Neuronal stem cell (in vitro differentiated cells): ENCODE measurements around the gene ZNF175.

Experiments used
- DNase-seq: peaks from one replicate; pipeline ENCODE4 v3.0.0-alpha.2; 2013; ENCODE audit warnings: low spot score
- H2AFZ ChIP-seq: one replicate; pipeline ENCODE4 v1.6.1; 2013; ENCODE audit warnings: mild to moderate bottlenecking, low read length, inconsistent platforms
- H2AK5ac ChIP-seq: 2 replicates; pipeline ENCODE4 v1.6.1; 2013; ENCODE audit warnings: low read depth, mild to moderate bottlenecking, inconsistent platforms, low read length, moderate library complexity, mixed read lengths
- H2BK120ac ChIP-seq: 2 replicates; pipeline ENCODE4 v1.6.1; 2013; ENCODE audit warnings: low read depth, mild to moderate bottlenecking, inconsistent platforms, low read length, moderate library complexity, mixed read lengths
- H2BK12ac ChIP-seq: one replicate; pipeline ENCODE4 v1.6.1; 2013; ENCODE audit warnings: low read length, inconsistent platforms
- H2BK15ac ChIP-seq: 2 replicates; pipeline ENCODE4 v1.6.1; 2013; ENCODE audit warnings: mild to moderate bottlenecking, low read length, inconsistent platforms, mixed read lengths
- H2BK5ac ChIP-seq: one replicate; pipeline ENCODE4 v1.6.1; 2013; ENCODE audit warnings: inconsistent platforms, mild to moderate bottlenecking, low read length, moderate library complexity
- H3K14ac ChIP-seq: one replicate; pipeline ENCODE4 v1.6.1; 2013; ENCODE audit warnings: low read length, inconsistent platforms
- H3K18ac ChIP-seq: 2 replicates; pipeline ENCODE4 v1.6.1; 2013; ENCODE audit warnings: low read length, inconsistent platforms
- H3K23ac ChIP-seq: 2 replicates; pipeline ENCODE4 v1.6.1; 2013; ENCODE audit warnings: low read depth, mild to moderate bottlenecking, mixed read lengths, low read length, inconsistent platforms; ENCODE audit not compliant: poor library complexity
- H3K27ac ChIP-seq: replicated peaks from 3 replicates; pipeline ENCODE4 v1.5.1; 2013; ENCODE audit warnings: low read length, inconsistent platforms
- H3K27me3 ChIP-seq, 3 experiments: 2 replicates each; pipeline ENCODE4 v1.6.1; 2013; ENCODE audit warnings: low read length in 3 of 3, mild to moderate bottlenecking in 2 of 3, inconsistent platforms in 1 of 3, low read depth in 1 of 3, mixed read lengths in 1 of 3, moderate library complexity in 1 of 3; ENCODE audit not compliant: control insufficient read depth in 3 of 3, insufficient read depth in 3 of 3
- H3K36me3 ChIP-seq, 2 donors: replicated peaks in 1 of 2; 2 replicates each; pipeline ENCODE4 v1.6.1; 2013; ENCODE audit warnings: low read length in 2 of 2; ENCODE audit not compliant: control insufficient read depth in 2 of 2, insufficient read depth in 2 of 2
- H3K4ac ChIP-seq: 2 replicates; pipeline ENCODE4 v1.6.1; 2013; ENCODE audit warnings: inconsistent platforms, mild to moderate bottlenecking, low read length, moderate library complexity
- H3K4me1 ChIP-seq, 2 donors: 1 replicate in 1 of 2; 2 replicates in 1 of 2; pipeline ENCODE4 v1.6.1; 2013; ENCODE audit warnings: low read length in 2 of 2, low read depth in 1 of 2; ENCODE audit not compliant: control insufficient read depth in 2 of 2, insufficient read depth in 1 of 2
- H3K4me2 ChIP-seq: one replicate; pipeline ENCODE4 v1.6.1; 2013; ENCODE audit warnings: mild to moderate bottlenecking, low read length, inconsistent platforms; ENCODE audit not compliant: insufficient read depth, poor library complexity, severe bottlenecking
- H3K4me3 ChIP-seq, 2 donors: 2 replicates each; pipeline ENCODE4 v1.5.1; 2013; ENCODE audit warnings: low read length in 2 of 2, mild to moderate bottlenecking in 2 of 2, inconsistent platforms in 1 of 2, moderate library complexity in 1 of 2
- H3K79me1 ChIP-seq: one replicate; pipeline ENCODE4 v1.6.1; 2013; ENCODE audit warnings: low read depth, mild to moderate bottlenecking, inconsistent platforms, low read length, moderate library complexity
- H3K9ac ChIP-seq: one replicate; pipeline ENCODE4 v1.6.1; 2013; ENCODE audit warnings: mild to moderate bottlenecking, low read depth, low read length, inconsistent platforms; ENCODE audit not compliant: poor library complexity
- H3K9me3 ChIP-seq, 2 donors: replicated peaks in 1 of 2; 2 replicates each; pipeline versions ENCODE3 to v1.6.1; 2013; ENCODE audit warnings: low read length in 2 of 2, mild to moderate bottlenecking in 2 of 2, inconsistent platforms in 1 of 2, low read depth in 1 of 2, mixed read lengths in 1 of 2, moderate library complexity in 1 of 2; ENCODE audit not compliant: control insufficient read depth in 2 of 2, insufficient read depth in 1 of 2
- H4K8ac ChIP-seq: one replicate; pipeline ENCODE4 v1.6.1; 2013; ENCODE audit warnings: low read depth, mild to moderate bottlenecking, inconsistent platforms, low read length, moderate library complexity
- H4K91ac ChIP-seq: one replicate; pipeline ENCODE4 v1.6.1; 2013; ENCODE audit warnings: low read length, low read depth, mild to moderate bottlenecking, inconsistent platforms; ENCODE audit not compliant: poor library complexity
- WGBS, 2 donors: extraction: QIAGEN DNeasy Blood & Tissue Kit; methylation state at CpG; one replicate each; pipeline ENCODE4 v1.1.7; 2013; ENCODE audit warnings: missing lambda C conversion rate in 2 of 2, mixed read lengths in 1 of 2; ENCODE audit not compliant: insufficient read length in 2 of 2, insufficient replicate concordance in 1 of 2; ENCODE audit errors: extremely low coverage in 2 of 2; 5-methylcytosine and 5-hydroxymethylcytosine counted together

The ZNF175 gene

DNA sequence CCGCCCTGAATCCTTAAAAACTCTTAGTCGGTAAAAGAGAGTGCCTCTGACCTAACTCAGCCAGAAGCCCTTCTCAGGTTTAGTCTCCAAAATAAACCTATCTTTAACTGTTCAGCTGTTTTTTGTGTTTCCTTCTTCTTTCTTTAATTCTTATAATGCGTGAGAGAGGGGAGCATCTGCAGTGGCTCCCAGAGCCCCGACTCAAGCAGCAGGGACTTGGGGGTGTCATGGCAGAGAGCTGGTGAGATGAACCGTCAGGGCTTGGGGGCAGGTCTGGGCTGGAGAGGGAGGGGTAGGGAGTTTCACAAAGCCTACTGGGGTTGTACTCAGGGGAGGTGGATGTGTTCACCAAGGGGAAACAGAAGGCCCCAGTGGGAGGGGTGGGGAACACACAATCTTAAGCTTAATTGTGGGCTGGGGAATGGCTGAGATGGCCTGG lies 22.9 kb upstream of the ZNF175 start:
- no peak overlapping the region for H3K4me2 ChIP-seq
- no peak for DNase-seq
- H3K36me3 ChIP-seq, result no peaks in the 10 kb centered on the region
- no peak overlapping the region for H4K91ac ChIP-seq
- H3K4me1 ChIP-seq, result no peaks in the 10 kb centered on the region
- H4K8ac ChIP-seq, result no peak overlapping the region
- H3K14ac ChIP-seq, result no peak overlapping the region
- no peak overlapping the region for H3K4ac ChIP-seq
- no peak overlapping the region for H3K9ac ChIP-seq
- peaks cover 0 to 15% of the 10 kb centered on the region in 2 donors for H3K9me3 ChIP-seq
- no peak overlapping the region for H2AFZ ChIP-seq
- H2BK5ac ChIP-seq, result no peak overlapping the region
- no peak overlapping the region for H2BK12ac ChIP-seq
- no peak overlapping the region for H3K18ac ChIP-seq
- H3K4me3 ChIP-seq, result no peak overlapping the region
- H2BK120ac ChIP-seq, result no peak overlapping the region
- no peak overlapping the region for H3K27ac ChIP-seq
- no CpG with 5 or more reads among the region's 5 CpGs for WGBS, 2 donors
- peaks cover 0 to 3% (median 0%) of the 10 kb centered on the region in 3 experiments for H3K27me3 ChIP-seq
- peaks cover 1% of the 10 kb centered on the region for H3K79me1 ChIP-seq
- H3K23ac ChIP-seq, result no peak overlapping the region
- no peak overlapping the region for H2BK15ac ChIP-seq
- H2AK5ac ChIP-seq, result no peak overlapping the region

GRCh38 chr19:51548891-51549305 lies 22.2 kb upstream of the ZNF175 start:
- Histone ChIP-seq H3K79me1 (peaks cover 1% of the 10 kb centered on the region), H4K91ac (no peak overlapping the region), H2BK12ac (no peak overlapping the region), H3K4me1 (no peaks in the 10 kb centered on the region), H3K36me3 (no peaks in the 10 kb centered on the region), H3K4me2 (no peak overlapping the region), H2BK120ac (no peak overlapping the region), H4K8ac (no peak overlapping the region), H3K9ac (no peak overlapping the region), H2BK15ac (no peak overlapping the region), H3K14ac (no peak overlapping the region), H3K4me3 (peak overlapping the region in 1 of 2 donors; percentile 22), H3K9me3 (peaks cover 0 to 14% of the 10 kb centered on the region in 2 donors), H3K18ac (no peak overlapping the region), H3K23ac (no peak overlapping the region), H2AK5ac (no peak overlapping the region), H2BK5ac (no peak overlapping the region), H2AFZ (no peak overlapping the region), H3K27me3 (peaks cover 0 to 3% (median 0%) of the 10 kb centered on the region in 3 experiments), H3K4ac (no peak overlapping the region), H3K27ac (no peak overlapping the region)
- DNase-seq, result no peak
- WGBS, 2 donors, result no CpG with 5 or more reads among the region's 4 CpGs

GRCh38 chr19:51549533-51550324 lies 21.4 kb upstream of the ZNF175 start:
- peaks cover 0 to 10% of the 10 kb centered on the region in 2 donors for H3K9me3 ChIP-seq
- no peak overlapping the region for H3K18ac ChIP-seq
- peaks cover 0 to 3% (median 0%) of the 10 kb centered on the region in 3 experiments for H3K27me3 ChIP-seq
- no peak for DNase-seq
- H2AK5ac ChIP-seq, result no peak overlapping the region
- H3K79me1 ChIP-seq, result peaks cover 1% of the 10 kb centered on the region
- no peak overlapping the region for H3K23ac ChIP-seq
- no peak overlapping the region for H3K14ac ChIP-seq
- H3K36me3 ChIP-seq, result no peaks in the 10 kb centered on the region
- H3K4me3 ChIP-seq, result no peak overlapping the region
- no peak overlapping the region for H3K9ac ChIP-seq
- H4K8ac ChIP-seq, result no peak overlapping the region
- H3K4ac ChIP-seq, result no peak overlapping the region
- no peak overlapping the region for H3K27ac ChIP-seq
- H2BK120ac ChIP-seq, result no peak overlapping the region
- no peak overlapping the region for H3K4me2 ChIP-seq
- no peak overlapping the region for H2AFZ ChIP-seq
- H2BK12ac ChIP-seq, result no peak overlapping the region
- WGBS, 2 donors, result no CpG with 5 or more reads among the region's 8 CpGs
- H2BK15ac ChIP-seq, result no peak overlapping the region
- no peak overlapping the region for H2BK5ac ChIP-seq
- H3K4me1 ChIP-seq, result no peaks in the 10 kb centered on the region
- H4K91ac ChIP-seq, result no peak overlapping the region

DNA sequence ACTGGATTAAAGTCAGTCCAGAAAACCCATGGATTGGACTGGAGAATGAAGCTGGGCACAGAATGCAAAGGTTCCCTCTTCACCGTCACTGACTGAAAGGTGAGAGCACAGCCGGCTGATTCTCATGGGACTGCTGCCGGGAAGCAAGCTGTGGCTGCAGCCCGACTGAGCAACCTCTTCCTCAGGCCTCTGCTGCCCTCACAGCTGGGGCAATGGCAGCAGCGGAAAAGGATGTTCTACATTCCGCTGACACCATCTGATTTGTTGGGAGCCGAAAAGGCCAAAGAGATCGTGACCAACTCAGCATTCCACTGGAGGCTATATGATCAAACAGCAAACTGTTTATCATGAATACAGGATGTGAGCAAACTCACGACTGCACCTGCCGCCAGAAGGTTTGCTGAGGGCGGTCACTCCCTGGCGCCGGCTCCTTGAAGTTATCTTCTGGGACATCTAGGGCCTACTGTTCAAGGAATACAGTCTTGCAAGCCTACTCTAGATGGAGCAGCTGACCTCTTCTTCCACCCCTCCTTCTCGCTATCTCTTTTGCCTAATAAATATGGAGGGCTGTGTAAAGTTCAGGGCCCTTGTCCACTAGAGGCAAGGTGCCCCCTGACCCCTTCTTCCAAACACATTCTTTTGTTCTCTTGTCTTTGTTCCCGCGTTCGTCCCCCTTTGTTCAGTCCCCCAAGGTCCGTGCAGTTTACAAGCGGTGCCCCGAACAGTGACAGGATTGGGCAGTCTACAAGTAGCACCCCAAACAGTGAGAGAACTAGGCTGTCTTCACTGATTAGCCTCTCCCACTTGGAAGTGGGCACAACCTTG lies 20.0 kb upstream of the ZNF175 start:
- WGBS, 2 donors, result no CpG with 5 or more reads among the region's 20 CpGs
- Histone ChIP-seq H3K23ac (no peak overlapping the region), H3K27me3 (peaks cover 0 to 3% (median 0%) of the 10 kb centered on the region in 3 experiments), H4K91ac (no peak overlapping the region), H3K4ac (no peak overlapping the region), H3K79me1 (peaks cover 1% of the 10 kb centered on the region), H3K27ac (no peak overlapping the region), H2AFZ (no peak overlapping the region), H3K14ac (no peak overlapping the region), H3K18ac (no peak overlapping the region), H3K36me3 (no peaks in the 10 kb centered on the region), H2BK15ac (no peak overlapping the region), H2BK120ac (no peak overlapping the region), H3K9ac (no peak overlapping the region), H4K8ac (no peak overlapping the region), H3K4me2 (no peak overlapping the region), H2BK5ac (no peak overlapping the region), H2BK12ac (no peak overlapping the region), H3K4me3 (no peak overlapping the region), H2AK5ac (no peak overlapping the region), H3K4me1 (no peaks in the 10 kb centered on the region), H3K9me3 (peaks cover 0 to 9% of the 10 kb centered on the region in 2 donors)
- DNase-seq, result no peak
